LNCaP clone FGC (cell line): Measurements from ENCODE around the gene NDST1.

Experiments
- DNase-seq: peaks from one replicate; pipeline ENCODE4 v3.0.0-alpha.2; 2011; ENCODE audit warnings: low read depth
- H3K4me3 ChIP-seq: 2 replicates; pipeline ENCODE4 v1.5.1; 2011; ENCODE audit warnings: mild to moderate bottlenecking, low read depth, low read length, control low read depth
- TF ChIP-seq, protein P1 (sequence below): IDR thresholded peaks from 2 replicates; pipeline ENCODE4 v1.5.1; 2012; ENCODE audit warnings: mild to moderate bottlenecking; ENCODE audit not compliant: control insufficient read depth, insufficient read depth; ENCODE audit errors: extremely low read depth

The NDST1 gene

DNA sequence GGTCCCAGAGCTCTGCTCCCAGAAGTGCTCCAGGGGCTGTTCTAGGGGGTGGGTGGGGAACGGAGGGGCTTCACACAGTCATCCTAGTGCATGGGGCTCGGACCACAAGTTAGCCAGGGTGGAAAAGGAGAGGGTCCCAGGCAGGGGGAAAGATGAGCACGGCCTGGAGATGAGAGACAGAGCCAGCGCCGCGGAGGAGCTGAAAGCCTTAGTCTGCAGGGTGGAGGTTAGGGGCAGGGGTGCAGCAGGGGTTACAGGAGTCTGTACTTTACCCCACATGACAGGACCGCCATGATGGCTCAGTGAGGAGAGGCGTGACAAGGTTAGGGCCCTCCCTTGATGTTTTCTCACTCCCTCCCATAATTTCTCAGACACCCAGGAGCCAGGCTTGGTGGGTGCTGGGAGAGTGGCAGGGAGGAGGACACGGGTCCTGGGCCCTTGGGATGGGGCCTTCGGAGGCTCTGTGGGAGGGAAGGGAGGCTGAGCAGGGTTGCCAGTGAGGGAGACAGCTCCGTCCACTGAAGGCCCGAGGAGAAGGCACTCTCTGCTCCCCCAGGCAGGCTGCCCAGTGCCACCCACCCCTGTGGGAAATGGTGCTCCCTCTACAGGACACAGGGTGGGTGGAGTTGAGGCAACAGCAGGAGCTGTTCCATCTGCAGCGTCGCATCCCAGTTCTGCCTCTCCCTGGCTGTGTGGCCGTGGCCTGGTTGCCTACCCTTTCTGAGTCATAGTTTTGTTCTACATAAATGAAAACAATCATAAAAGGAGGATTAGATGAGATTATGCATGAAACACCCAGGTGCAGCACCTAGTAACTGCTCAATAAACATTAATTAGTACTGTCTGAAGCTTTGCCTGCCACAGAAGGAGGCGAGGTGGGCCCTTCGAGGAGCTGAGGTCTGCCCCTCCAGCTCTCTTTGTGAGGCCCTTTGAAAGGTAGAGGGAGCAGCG is 66.2 kb downstream of the NDST1 start:
- TF ChIP-seq, protein P1, sequence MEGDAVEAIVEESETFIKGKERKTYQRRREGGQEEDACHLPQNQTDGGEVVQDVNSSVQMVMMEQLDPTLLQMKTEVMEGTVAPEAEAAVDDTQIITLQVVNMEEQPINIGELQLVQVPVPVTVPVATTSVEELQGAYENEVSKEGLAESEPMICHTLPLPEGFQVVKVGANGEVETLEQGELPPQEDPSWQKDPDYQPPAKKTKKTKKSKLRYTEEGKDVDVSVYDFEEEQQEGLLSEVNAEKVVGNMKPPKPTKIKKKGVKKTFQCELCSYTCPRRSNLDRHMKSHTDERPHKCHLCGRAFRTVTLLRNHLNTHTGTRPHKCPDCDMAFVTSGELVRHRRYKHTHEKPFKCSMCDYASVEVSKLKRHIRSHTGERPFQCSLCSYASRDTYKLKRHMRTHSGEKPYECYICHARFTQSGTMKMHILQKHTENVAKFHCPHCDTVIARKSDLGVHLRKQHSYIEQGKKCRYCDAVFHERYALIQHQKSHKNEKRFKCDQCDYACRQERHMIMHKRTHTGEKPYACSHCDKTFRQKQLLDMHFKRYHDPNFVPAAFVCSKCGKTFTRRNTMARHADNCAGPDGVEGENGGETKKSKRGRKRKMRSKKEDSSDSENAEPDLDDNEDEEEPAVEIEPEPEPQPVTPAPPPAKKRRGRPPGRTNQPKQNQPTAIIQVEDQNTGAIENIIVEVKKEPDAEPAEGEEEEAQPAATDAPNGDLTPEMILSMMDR: no peak
- no peak for DNase-seq
- no peak overlapping the region for H3K4me3 ChIP-seq

DNA sequence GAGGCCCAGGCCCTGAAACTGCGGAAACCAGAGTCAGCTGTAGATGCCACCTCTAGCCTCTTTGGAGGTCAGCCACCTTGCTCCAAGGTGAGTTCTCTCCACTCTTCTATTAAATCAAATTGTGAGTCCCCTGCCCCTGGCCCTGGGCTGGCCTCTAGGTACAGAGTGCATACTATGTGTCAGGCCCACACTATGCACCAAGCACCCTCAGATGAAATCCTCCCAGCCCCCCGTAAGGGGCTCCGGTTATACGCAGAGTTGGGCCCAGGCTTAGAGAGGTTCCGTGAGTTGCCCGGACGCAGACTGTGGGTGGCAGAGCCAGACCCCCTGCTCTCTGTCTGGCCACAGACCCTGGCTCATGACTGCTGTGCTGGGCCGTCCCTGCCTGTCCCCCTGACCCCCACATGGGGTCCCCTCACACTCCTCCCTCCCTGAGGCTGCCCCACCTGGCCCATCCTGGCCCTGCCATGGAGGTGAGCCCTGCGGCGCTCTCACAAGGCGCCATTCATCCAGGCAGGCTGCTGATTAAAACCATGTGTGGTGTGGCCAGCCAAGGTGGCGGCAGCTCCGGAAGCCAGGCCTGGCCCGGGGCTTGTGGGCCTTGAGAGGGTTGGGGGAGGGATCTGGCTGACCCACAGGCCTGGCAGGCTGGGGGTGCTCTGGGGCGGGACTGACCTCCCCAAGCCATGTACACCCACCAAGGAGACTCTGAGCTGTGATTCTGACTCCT is 67.1 kb downstream of the NDST1 start:
- no peak overlapping the region for H3K4me3 ChIP-seq
- no peak for DNase-seq
- TF ChIP-seq, protein P1: no peak

DNA sequence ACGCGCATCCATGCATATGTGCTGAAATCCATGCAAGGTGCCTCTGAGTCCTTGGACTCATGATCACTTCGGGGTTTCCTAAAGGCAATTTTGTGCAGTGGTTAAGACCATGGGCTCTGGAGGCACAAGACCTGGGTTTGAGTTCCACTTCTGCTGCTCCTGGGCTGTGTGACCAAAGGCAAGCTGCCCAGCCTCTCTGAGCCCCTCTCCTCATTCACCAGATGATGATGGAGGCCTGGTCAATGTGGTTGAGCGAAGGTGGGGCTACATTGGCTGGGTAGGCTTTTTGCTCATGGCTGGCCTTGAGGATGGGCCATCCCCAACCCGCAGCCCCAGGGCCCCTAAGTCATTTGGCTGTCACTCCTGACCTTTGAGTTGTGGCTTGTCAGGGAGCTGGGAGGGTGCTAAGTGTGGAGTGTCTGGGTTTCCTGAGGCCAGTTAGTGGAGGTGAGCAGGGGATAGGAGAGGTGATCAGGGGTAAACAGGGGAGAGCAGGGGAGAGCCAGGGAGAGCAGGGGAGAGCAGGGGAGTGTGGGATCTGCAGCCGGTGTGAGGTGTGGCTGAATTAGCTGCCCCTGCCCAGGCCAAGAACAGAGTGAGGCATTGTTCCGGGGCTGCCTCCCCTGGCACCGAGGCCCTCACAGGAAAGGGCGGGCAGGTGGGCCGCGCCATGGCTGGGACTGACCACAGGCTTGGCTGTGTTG is 68.0 kb downstream of the NDST1 start:
- TF ChIP-seq, protein P1: no peak
- DNase-seq: no peak
- H3K4me3 ChIP-seq: no peak overlapping the region

DNA sequence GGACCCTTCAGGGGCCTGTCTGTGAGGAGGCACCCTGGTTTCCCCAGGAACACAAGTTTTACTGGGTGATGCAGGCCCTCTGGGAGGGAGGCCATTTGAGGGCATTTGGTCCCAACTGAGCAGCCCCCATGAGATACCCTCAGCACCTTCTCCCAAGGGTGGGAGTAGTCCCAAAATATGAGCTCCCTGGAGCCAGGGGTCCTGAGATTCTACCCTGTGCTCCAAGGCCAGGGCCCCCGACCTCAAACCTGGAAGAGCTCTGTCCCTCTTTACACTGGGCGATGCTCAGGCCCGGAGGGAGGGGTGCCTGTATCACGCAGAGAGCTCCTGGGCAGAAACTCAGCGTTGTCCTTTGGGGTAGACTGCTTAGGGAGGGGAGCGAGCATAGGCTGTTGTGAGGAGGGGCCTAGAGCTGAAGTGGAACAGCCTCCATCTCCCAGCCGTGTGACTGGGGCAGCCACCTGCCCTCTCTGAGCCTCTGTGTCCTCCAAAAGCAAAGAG is 68.6 kb downstream of the NDST1 start:
- H3K4me3 ChIP-seq: no peak overlapping the region
- no peak for DNase-seq
- TF ChIP-seq, protein P1: no peak

DNA sequence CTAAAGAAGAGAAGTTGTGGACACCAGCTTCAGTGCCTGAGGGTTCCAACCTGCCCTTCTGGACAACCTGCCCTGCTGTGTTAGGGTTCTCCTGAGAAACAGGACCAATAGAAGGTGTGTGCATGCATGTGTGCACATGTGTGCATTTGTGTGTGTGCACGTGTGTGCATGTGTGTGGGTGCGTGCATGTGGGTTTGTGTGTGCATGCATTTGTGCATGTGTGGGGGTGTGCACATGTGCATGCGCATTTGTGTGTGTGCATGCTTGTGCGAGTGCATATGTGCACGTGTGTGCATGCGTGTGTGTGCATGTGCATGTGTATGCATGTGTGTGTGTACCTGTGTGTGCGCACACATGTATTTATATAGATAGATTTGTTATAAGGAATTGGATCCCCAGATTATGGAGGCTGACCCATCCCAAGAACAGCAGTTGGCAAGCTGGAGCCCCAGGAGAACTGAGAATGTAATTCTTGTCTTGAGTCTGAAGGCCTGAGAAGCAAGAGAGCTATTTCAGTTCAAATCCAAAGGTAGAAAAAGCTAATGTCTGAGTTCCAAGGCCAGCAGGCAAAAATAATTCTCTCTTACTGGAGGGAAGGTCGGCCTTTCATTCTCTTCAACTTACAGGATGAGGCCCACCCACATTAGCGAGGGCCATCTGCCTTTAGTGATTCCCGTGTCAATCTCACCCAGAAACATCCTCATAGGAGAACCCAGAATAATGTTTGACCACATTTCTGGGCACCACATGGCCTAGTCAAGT is 69.6 kb downstream of the NDST1 start:
- DNase-seq: no peak
- TF ChIP-seq, protein P1: no peak
- H3K4me3 ChIP-seq: no peak overlapping the region

DNA sequence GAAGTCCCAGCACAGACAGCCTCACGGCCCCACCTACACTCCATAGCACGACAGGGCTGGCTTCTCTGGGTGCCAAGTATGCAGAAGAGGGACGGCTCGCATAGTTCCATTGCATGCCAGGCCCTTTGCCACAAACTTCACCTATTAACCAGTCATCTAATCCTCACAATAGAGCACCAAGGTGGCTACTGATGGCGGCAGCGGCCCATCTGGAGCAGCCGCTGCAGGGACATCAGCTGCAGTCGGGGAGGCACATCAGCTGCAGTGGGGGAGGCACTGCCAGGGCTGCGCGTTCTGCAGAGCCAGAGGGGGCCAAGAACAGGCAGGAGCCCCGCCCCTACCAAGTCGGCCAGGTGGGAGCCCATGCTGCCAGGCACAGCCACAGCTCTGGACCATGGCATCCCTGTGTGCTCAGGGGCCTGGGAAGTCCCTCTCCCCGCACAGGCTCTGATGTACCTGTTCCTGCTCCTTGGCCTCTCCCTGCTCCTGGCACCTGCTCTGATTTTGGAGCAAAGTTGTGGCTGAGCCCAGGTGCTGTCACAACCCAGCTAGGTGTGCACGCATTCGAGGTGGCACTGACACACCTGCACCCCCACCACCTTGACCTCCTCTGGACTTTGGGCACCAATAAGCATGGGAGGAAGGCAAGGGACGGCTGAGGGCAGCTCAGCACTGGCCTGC is 71.0 kb downstream of the NDST1 start:
- TF ChIP-seq, protein P1: no peak
- DNase-seq: no peak
- no peak overlapping the region for H3K4me3 ChIP-seq
